Body of pancreas (tissue), 4 donors: ENCODE data around the gene MSANTD2.

Source experiments
- POLR2A ChIP-seq, 3 donors: fragments of 450-650 bp; IDR thresholded peaks; one replicate each; pipeline ENCODE4 v1.6.1; 2016; ENCODE audit warnings: antibody characterized with exemption in 3 of 3, mild to moderate bottlenecking in 2 of 3
- TF ChIP-seq, protein P1 (sequence below), 7 experiments: fragments of 450-650 bp in 4 of 7; fragments of 200-600 bp in 3 of 7; sonication (generic) in 3 of 7; IDR thresholded peaks; one replicate each; pipeline ENCODE4 v1.5.1; 2016 to 2019; ENCODE audit warnings: antibody characterized with exemption in 7 of 7

DNA sequence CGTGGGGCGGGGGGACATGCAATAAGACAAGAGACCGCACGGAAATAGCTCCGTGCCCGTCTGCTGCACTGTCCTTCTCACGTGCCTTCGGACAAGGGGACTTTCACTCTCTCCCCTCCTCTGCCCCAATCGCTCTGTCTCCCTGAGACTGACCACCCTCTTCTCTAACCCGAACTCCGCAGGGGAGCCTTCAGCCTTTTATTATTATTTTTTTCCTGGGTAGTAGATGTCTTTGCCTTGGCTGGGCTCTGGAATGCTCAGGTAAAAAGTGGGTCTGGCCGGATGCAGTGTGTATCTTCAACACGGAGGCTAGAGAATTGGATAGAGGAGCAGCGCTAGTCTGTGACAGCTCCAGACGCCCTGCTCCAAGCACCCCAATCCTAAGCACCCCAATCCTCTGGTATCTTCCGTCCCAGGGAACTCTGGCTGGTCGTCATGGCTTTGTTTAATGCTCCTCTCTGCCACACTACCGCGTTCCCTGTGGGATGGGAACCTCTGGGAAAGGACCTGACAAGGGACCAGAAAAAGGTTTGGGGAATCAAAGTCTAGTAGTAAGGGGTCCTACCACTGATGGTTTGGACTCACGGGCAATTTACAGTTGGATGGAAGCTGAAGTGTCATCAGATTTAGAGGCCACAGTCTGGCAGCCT lies 39.9 kb upstream of the MSANTD2 start:
- TF ChIP-seq, protein P1, sequence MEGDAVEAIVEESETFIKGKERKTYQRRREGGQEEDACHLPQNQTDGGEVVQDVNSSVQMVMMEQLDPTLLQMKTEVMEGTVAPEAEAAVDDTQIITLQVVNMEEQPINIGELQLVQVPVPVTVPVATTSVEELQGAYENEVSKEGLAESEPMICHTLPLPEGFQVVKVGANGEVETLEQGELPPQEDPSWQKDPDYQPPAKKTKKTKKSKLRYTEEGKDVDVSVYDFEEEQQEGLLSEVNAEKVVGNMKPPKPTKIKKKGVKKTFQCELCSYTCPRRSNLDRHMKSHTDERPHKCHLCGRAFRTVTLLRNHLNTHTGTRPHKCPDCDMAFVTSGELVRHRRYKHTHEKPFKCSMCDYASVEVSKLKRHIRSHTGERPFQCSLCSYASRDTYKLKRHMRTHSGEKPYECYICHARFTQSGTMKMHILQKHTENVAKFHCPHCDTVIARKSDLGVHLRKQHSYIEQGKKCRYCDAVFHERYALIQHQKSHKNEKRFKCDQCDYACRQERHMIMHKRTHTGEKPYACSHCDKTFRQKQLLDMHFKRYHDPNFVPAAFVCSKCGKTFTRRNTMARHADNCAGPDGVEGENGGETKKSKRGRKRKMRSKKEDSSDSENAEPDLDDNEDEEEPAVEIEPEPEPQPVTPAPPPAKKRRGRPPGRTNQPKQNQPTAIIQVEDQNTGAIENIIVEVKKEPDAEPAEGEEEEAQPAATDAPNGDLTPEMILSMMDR (IDR thresholded peaks at IDR 0.05), result no peak
- no peak for TF ChIP-seq POLR2A (IDR thresholded peaks at IDR 0.05)
